ENCODE results near the gene LIN28B.

Gene LIN28B

DNA sequence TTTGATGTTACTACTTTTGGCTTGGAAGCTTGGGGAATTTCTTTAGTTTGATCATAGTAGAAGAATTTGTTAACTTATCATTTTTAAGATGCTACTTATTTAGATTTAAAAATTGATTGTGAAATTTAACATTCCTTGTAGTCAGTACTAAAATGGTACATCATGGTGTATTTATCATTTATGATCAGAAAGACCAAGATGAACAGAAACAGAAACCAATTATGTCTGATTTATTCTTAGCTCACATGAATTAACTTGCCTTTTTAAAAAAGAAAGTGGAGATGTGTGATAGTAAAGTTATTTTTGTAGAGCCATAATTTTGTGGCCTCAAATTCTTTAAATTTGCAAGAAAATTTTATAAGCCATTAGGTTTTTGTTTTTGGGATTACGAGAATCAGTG, 77.6 kb downstream of the LIN28B start:
- in situ Hi-C loops (cut with HindIII; ENCODE audit: low pct_unique_long_range_greater_than_20kb, low sequenced_read_pairs): no loop called here
- DNase-seq (ENCODE audit: low read depth in 1 of 2, low spot score in 1 of 2): no peak
- TF ChIP-seq JUND (IDR thresholded peaks at IDR 0.05; ENCODE audit: low read depth): no peak

DNA sequence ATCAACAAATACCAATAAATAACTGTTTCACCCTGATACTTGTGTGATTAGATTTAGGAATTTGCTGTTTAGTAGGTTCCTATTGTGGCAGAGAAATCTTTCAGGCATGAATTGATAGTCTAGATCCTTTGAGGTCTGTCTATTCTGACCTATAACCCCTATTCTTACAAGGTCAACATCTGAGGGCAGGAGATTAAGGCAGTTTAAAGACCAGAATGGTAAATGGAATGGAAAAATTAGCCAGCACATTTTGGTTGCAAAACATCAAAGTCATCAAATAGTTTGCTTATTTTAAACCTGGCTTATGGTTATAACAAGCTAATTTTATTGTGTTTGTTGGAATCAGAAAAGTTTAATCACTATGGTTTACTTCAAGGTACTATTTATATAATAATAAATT, 78.4 kb downstream of the LIN28B start:
- TF ChIP-seq JUND (IDR thresholded peaks at IDR 0.05; ENCODE audit: low read depth): no peak
- DNase-seq (ENCODE audit: low read depth in 1 of 2, low spot score in 1 of 2): no peak
- in situ Hi-C loops (cut with HindIII; ENCODE audit: low pct_unique_long_range_greater_than_20kb, low sequenced_read_pairs): no loop called here

- DNase-seq (ENCODE audit: low read depth in 1 of 2, low spot score in 1 of 2): no peak
- in situ Hi-C loops (cut with HindIII; ENCODE audit: low pct_unique_long_range_greater_than_20kb, low sequenced_read_pairs): no loop called here
- no peak for TF ChIP-seq JUND (IDR thresholded peaks at IDR 0.05; ENCODE audit: low read depth)
Measured at GRCh38 chr6:105036351-105036750, 79.4 kb downstream of the LIN28B start.

GRCh38 chr6:105038259-105038658, 81.4 kb downstream of the LIN28B start:
- no peak for TF ChIP-seq JUND (IDR thresholded peaks at IDR 0.05; ENCODE audit: low read depth)
- in situ Hi-C loops (cut with HindIII; ENCODE audit: low pct_unique_long_range_greater_than_20kb, low sequenced_read_pairs): no loop called here
- DNase-seq (ENCODE audit: low read depth in 1 of 2, low spot score in 1 of 2): peak in 1 of 2 experiments; percentile 19

- in situ Hi-C loops (cut with HindIII; ENCODE audit: low pct_unique_long_range_greater_than_20kb, low sequenced_read_pairs): no loop called here
- no peak for TF ChIP-seq JUND (IDR thresholded peaks at IDR 0.05; ENCODE audit: low read depth)
- no peak for DNase-seq (ENCODE audit: low read depth in 1 of 2, low spot score in 1 of 2)
Measured at GRCh38 chr6:105041880-105042279, 85.0 kb downstream of the LIN28B start.

GRCh38 chr6:105042648-105043047, 85.7 kb downstream of the LIN28B start:
- in situ Hi-C loops (cut with HindIII; ENCODE audit: low pct_unique_long_range_greater_than_20kb, low sequenced_read_pairs): no loop called here
- no peak for DNase-seq (ENCODE audit: low read depth in 1 of 2, low spot score in 1 of 2)
- TF ChIP-seq JUND (IDR thresholded peaks at IDR 0.05; ENCODE audit: low read depth): no peak

- DNase-seq (ENCODE audit: low read depth in 1 of 2, low spot score in 1 of 2): no peak
- in situ Hi-C loops (cut with HindIII; ENCODE audit: low pct_unique_long_range_greater_than_20kb, low sequenced_read_pairs): no loop called here
- no peak for TF ChIP-seq JUND (IDR thresholded peaks at IDR 0.05; ENCODE audit: low read depth)
Measured at GRCh38 chr6:105043979-105044378, 87.1 kb downstream of the LIN28B start.

- no peak for TF ChIP-seq JUND (IDR thresholded peaks at IDR 0.05; ENCODE audit: low read depth)
- in situ Hi-C loops (cut with HindIII; ENCODE audit: low pct_unique_long_range_greater_than_20kb, low sequenced_read_pairs): no loop called here
- DNase-seq (ENCODE audit: low read depth in 1 of 2, low spot score in 1 of 2): no peak
Measured at GRCh38 chr6:105045526-105045925, 88.6 kb downstream of the LIN28B start.

DNA sequence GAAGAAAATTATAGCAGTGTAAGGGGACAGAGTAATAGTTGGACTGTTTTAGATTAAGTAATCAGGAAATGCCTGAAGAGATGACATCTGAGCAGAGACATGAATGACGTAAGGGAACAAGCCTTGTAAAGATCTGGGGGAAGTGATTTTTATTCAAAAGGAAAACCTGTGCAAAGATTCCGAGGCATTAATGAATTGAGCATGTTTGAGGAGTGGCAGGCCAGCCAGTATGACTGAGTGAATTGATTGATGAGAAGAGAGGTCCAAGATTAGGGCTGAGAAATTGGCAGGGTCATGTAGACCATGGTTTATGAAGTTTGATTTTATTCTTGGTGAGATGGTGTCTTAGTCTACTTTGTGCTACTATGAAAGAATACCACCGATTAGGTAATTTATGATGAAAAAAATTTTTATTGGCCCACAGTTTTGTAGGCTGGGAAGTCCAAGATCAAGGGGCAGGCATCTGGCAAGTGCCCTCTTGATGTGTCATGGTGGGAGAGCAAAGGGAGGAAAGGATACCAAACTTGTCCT, 95.1 kb downstream of the LIN28B start:
- in situ Hi-C loops (cut with HindIII; ENCODE audit: low pct_unique_long_range_greater_than_20kb, low sequenced_read_pairs): no loop called here
- no peak for DNase-seq (ENCODE audit: low read depth in 1 of 2, low spot score in 1 of 2)
- TF ChIP-seq JUND (IDR thresholded peaks at IDR 0.05; ENCODE audit: low read depth): no peak

DNA sequence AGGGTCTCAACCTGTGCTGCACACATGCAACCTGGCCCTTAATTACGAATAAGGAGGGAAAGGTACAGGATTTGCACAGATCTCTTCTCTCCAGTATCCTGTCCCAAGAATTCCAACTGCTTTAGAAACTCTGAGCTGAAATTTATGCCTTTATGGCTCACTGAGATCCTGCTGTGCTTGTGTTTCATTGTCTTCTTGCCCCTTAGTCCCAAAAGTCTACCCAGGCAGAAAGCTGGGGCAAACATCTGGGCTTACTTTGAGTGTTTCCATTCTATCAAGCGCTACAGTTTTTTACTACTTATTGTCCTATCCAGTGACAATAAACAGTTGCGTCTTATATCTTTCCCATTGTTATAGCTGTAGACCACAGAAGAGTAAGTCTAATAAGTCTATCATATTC, 99.7 kb downstream of the LIN28B start:
- in situ Hi-C loops (cut with HindIII; ENCODE audit: low pct_unique_long_range_greater_than_20kb, low sequenced_read_pairs): no loop called here
- no peak for TF ChIP-seq JUND (IDR thresholded peaks at IDR 0.05; ENCODE audit: low read depth)
- no peak for DNase-seq (ENCODE audit: low read depth in 1 of 2, low spot score in 1 of 2)

GRCh38 chr6:105057160-105057559, 100.3 kb downstream of the LIN28B start:
- in situ Hi-C loops (cut with HindIII; ENCODE audit: low pct_unique_long_range_greater_than_20kb, low sequenced_read_pairs): no loop called here
- no peak for DNase-seq (ENCODE audit: low read depth in 1 of 2, low spot score in 1 of 2)
- TF ChIP-seq JUND (IDR thresholded peaks at IDR 0.05; ENCODE audit: low read depth): no peak

DNA sequence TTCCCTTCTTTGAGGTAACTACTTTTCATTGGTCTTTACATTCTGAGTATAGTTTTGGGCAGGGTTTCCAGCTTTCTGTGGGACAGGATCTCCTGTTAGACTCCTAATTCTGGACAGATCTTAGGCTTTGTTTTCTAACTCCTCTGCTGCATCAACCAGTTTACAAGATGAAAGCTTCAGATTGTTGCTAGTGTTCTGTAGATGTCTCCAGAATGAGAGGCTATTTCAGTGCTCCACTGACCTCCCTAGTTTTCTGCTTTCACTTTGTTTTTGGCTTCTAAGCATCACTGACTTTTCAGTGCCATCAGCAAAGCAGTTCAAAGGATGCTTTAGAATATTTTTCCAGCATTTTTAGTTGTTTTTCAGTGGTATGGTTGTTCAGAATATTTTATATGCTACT, 101.4 kb downstream of the LIN28B start:
- DNase-seq (ENCODE audit: low read depth in 1 of 2, low spot score in 1 of 2): no peak
- in situ Hi-C loops (cut with HindIII; ENCODE audit: low pct_unique_long_range_greater_than_20kb, low sequenced_read_pairs): no loop called here
- TF ChIP-seq JUND (IDR thresholded peaks at IDR 0.05; ENCODE audit: low read depth): no peak

- TF ChIP-seq JUND (IDR thresholded peaks at IDR 0.05; ENCODE audit: low read depth): no peak
- in situ Hi-C loops (cut with HindIII; ENCODE audit: low pct_unique_long_range_greater_than_20kb, low sequenced_read_pairs): no loop called here
- no peak for DNase-seq (ENCODE audit: low read depth in 1 of 2, low spot score in 1 of 2)
Measured at GRCh38 chr6:105058846-105059245, 101.9 kb downstream of the LIN28B start.

GRCh38 chr6:105066233-105066632, 109.3 kb downstream of the LIN28B start:
- no peak for TF ChIP-seq JUND (IDR thresholded peaks at IDR 0.05; ENCODE audit: low read depth)
- in situ Hi-C loops (cut with HindIII; ENCODE audit: low pct_unique_long_range_greater_than_20kb, low sequenced_read_pairs): no loop called here
- DNase-seq (ENCODE audit: low read depth in 1 of 2, low spot score in 1 of 2): no peak
